GM18511 (cell line): ENCODE results near the gene ZKSCAN8.

Experiments
- ATAC-seq: cut with Tn5 transposase; IDR thresholded peaks from one replicate; pipeline ENCODE4 v1.9.1; 2021; ENCODE audit warnings: mild to moderate bottlenecking, moderate library complexity; ENCODE audit not compliant: unreplicated experiment

Gene ZKSCAN8

GRCh38 chr6:28139860-28140543 lies 1.7 kb upstream of the ZKSCAN8 start:
- no peak for ATAC-seq

GRCh38 chr6:28140616-28141015 lies 1.1 kb upstream of the ZKSCAN8 start:
- ATAC-seq: no peak

- no peak for ATAC-seq
These were observed 763 bp downstream of the ZKSCAN8 start for GRCh38 chr6:28142446-28142845.

- ATAC-seq: no peak
These were observed 3.5 kb downstream of the ZKSCAN8 start for GRCh38 chr6:28145231-28145630.

- ATAC-seq: no peak
These were observed 10.8 kb downstream of the ZKSCAN8 start for GRCh38 chr6:28152531-28152930.

GRCh38 chr6:28153546-28153945 lies 11.9 kb downstream of the ZKSCAN8 start:
- no peak for ATAC-seq

GRCh38 chr6:28154357-28154756 lies 12.7 kb downstream of the ZKSCAN8 start:
- no peak for ATAC-seq

GRCh38 chr6:28158318-28158717 lies 16.6 kb downstream of the ZKSCAN8 start:
- no peak for ATAC-seq

GRCh38 chr6:28159029-28159607 lies 17.4 kb downstream of the ZKSCAN8 start:
- no peak for ATAC-seq

- no peak for ATAC-seq
These were observed 18.6 kb downstream of the ZKSCAN8 start for GRCh38 chr6:28160233-28160632.

GRCh38 chr6:28161410-28162079 lies 19.9 kb downstream of the ZKSCAN8 start:
- peak; percentile 99 for ATAC-seq

GRCh38 chr6:28165563-28165962 lies 23.9 kb downstream of the ZKSCAN8 start:
- no peak for ATAC-seq

GRCh38 chr6:28167068-28167467 lies 25.4 kb downstream of the ZKSCAN8 start:
- no peak for ATAC-seq

- no peak for ATAC-seq
These were observed 26.2 kb downstream of the ZKSCAN8 start for GRCh38 chr6:28167926-28168325.

- ATAC-seq: no peak
These were observed 29.6 kb downstream of the ZKSCAN8 start for GRCh38 chr6:28171271-28171670.

- no peak for ATAC-seq
These were observed 30.3 kb downstream of the ZKSCAN8 start for GRCh38 chr6:28172006-28172405.

- ATAC-seq: no peak
These were observed 34.7 kb downstream of the ZKSCAN8 start for GRCh38 chr6:28176373-28176772.

- ATAC-seq: no peak
These were observed 40.6 kb downstream of the ZKSCAN8 start for GRCh38 chr6:28182255-28182654.

GRCh38 chr6:28188111-28188979 lies 46.7 kb downstream of the ZKSCAN8 start:
- no peak for ATAC-seq

GRCh38 chr6:28200020-28200419 lies 58.3 kb downstream of the ZKSCAN8 start:
- no peak for ATAC-seq

- ATAC-seq: no peak
These were observed 61.5 kb downstream of the ZKSCAN8 start for GRCh38 chr6:28203201-28203600.
